CD4-positive, alpha-beta T cell treated with Interferon alpha-2 for 1 hour (primary cell): ENCODE results near the gene LKAAEAR1.
"Not testable (repeated sequence)": the region's sequence is repeated elsewhere in the genome, so short reads cannot be mapped to it uniquely, and the experiment has no call there.

Experiments
- DNase-seq, 2 donors: peaks; one replicate each; pipeline ENCODE4 v3.0.0-alpha.2; 2020 to 2022

LKAAEAR1 gene

DNA sequence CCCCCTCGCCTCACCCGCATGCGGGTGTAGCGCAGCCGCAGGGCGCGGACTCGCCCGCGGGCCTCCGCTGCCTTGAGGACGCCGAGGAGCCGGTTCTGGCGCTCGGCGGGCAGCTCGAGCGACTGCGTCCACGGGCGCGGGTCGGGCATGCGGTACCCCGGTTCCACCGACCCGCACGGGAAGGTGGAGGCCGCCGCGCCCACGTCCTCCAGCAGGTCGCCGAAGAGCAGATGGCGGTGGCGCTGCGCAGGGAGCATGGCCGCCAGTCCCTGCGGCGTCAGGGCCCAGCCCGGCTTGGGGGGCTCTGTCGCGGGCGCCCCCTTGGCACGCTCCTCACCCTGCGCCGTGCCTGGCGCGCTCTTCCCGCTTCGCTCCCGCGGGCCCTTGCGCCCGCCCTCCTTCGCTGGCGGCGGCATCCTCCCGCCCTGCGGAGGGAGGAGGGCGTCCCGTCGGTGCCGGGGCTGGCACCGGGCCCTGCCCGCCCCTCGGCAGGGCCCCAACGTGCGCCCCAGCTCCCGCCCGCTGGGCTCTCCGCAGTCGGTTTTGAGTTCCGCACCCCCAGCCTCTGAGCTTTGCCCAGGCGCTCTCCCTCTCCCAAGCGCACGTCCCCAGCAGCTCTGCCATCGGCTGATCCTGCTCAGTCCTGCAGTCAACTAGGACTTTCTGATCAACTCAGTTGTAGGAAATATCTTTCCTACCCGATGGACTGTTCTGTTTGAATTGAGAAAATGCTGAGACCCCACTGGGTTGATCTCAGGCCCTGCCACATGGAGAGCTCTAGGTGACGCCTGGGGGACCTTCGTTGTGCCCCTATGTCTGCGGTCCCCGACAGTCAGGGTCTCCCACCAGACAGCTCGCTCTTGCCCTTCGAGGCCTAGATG is at the start of gene LKAAEAR1:
Gene LKAAEAR1 (minus strand): TSS at position 595 of the 881 bp plus-strand sequence. CDS start 179 bp downstream, at position 416.
- DNase-seq = no peak

DNA sequence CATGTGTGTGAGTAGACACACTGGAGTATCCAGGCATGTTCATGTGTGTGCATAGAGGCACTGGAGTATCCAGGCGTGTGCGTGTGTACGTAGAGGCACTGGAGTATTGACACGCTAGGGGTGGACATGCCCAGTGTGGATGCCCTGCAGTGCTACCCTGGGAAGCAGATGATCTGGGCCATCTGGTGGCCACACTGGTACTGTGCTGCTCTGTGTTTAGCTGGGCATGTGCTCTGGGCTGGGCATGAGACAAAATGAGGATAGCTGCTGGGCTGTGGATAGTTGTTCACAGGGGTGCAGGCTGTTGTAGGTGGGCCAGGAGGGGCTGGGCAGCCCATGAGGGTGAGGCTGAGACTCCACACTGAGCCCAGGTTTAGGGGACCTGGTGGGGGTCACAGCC is 47.2 kb upstream of the LKAAEAR1 start:
- DNase-seq = no peak

DNA sequence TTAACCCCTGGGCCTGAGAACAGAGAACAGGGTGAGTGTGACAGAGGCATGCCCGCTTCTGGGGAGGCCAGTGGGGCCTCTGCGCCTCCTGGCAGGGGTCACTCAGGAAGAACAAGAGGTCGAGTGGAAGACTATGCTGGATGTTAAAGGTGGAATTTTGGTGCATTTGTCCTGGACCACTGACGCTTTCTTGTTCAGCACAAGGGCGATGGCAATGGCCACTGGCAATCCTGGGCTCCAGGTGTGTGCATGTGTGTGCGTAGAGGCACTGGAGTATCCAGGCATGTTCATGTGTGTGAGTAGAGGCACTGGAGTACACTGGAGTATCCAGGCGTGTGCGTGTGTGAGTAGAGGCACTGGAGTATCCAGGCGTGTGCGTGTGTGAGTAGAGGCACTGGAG is 46.7 kb upstream of the LKAAEAR1 start:
- no peak for DNase-seq

DNA sequence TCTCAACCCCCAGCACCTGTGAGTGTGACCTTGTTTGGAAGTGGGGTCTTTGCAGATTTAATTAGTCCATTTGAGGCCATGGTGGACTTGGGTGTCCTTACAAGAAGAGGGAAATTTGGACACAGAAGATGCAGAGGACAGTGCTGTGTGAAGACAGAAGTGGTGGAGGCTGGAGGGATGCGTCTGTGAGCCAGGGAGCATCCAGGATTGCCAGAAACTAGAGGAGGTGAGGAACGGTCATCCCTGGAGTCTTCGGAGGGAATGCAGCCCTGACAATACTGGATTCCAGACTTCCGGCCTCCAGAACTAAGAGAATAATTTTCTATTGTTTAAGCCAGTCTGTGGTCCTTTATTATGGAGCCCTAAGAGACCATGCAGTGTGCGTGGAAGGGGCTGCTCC is 46.1 kb upstream of the LKAAEAR1 start:
- no peak for DNase-seq

- no peak for DNase-seq
Observed at GRCh38 chr20:64129146-64129782, 45.1 kb upstream of the LKAAEAR1 start.

DNA sequence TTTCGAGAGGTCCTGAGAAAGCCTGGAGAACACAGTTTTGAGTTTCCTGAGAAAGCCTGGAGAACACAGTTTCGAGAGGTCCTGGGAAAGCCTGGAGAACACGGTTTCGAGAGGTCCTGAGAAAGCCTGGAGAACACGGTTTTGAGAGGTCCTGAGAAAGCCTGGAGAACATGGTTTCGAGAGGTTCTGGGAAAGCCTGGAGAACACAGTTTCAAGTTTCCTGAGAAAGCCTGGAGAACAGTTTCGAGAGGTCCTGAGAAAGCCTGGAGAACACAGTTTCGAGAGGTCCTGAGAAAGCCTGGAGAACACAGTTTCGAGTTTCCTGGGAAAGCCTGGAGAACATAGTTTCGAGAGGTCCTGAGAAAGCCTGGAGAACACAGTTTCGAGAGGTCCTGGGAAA is 39.3 kb upstream of the LKAAEAR1 start:
- not testable (repeated sequence) for DNase-seq

DNA sequence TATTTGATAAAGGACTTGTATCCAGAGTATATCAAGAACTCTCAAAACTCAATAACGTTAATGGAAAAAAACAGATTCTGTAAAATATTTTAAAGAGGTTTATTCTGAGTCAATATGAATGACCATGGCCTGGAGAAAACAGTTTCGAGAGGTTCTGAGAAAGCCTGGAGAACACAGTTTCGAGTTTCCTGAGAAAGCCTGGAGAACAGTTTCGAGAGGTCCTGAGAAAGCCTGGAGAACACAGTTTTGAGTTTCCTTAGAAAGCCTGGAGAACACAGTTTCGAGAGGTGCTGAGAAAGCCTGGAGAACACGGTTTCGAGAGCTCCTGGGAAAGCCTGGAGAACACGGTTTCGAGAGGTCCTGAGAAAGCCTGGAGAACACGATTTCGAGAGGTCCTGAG is 38.7 kb upstream of the LKAAEAR1 start:
- DNase-seq = not testable (repeated sequence)

DNA sequence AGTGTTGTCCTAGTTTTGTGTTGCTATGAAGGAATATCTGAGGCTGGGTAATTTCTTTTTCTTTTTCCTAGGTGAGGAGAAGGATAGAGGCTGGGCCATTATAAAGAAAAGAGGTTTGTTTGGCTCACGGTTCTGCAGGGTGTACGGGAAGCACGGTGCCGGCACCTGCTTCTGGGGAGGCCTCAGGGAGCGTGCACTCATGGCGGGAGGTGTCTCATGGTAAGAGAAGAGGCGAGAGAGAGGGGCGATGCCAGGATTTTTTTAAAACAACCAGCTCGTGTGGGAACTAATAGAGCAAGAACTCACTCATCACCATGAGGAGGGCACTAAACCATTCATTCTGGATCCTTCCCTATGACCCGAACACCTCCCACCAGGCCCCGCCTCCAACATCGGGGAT is 37.4 kb upstream of the LKAAEAR1 start:
- no peak for DNase-seq

- DNase-seq = no peak
Observed at GRCh38 chr20:64119681-64120341, 35.6 kb upstream of the LKAAEAR1 start.

DNA sequence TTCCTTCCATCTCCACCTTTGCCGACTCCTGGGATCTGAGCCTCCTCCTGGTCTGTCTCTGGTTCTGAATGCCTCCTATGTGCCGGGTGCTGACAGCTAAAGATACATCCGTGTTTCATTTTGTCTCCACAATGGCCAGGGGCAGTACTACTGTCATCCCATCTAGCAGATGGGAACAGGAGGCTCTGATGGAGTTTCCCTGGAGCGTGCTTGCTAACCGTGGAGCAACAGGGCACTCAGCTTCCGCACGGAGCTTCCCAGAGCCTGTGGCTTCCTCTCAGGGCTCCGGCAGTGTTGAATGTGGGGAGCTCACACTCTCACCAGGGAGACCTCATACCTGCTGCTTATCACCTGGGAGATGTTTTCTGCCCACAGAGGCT is 35.1 kb upstream of the LKAAEAR1 start:
- DNase-seq = no peak

GRCh38 chr20:64117432-64117777 is 33.2 kb upstream of the LKAAEAR1 start:
- DNase-seq = not testable (repeated sequence)

DNA sequence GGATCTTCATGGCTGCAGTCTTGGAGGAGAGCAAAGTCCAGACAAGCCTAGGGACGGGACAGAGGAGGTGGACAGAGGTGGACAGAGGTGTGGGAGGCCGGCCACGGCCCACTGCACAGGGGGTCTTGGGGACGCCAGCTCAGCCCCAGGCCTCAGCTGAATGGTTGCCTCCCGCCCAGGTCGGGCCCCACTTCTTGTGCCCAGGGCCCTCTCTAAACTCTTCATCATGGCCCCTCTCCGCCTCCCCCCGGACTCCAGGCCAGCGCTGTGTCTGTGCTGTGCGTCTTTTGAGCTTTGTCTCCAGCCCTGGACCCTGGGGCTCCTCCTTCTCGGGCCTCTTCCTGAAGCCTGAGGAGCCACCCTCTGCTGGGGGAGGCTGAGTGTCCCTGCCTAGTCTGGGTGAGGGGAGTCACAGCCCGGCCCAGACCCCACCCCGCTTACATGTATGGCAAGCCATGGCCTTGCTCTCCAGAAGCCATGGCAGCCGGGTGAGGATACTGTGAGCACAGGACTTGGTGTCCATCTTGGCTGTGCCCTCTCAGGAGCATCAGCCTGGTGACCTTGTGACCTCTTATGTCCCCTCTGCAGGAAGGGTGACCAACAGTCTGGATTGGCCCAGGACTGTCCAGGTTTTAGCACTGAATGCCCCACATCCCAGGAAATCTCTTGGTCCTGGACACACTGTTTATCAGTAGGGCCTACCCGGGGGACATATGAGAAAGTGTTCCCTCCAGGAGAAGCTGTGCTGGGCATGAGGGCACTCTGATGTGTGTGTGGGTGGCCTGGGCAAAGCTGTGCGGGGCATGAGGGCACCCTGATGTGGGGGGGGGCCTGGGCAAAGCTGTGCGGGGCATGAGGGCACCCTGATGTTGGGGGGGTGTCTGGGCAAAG is 32.6 kb upstream of the LKAAEAR1 start:
- no peak for DNase-seq

DNA sequence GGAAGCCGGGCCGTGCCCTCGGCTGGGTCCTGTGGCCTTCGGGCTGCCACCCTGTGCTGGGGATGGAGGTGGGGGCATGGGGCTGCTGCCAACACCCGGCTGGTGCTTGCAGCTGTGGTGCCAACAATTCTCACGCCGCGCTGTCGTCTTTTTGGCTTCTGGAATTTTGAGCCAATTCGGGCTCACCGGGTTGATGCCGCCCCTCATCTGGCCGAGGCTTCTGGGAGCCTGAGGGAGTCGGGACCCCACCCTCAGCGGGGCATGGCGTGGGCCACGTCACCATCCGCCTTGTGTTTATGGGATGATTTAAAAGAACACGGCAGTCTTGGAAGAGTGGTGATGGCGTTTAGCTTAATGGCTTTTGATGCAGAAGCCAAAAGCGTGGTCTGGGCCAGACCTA is 31.8 kb upstream of the LKAAEAR1 start:
- DNase-seq = no peak

DNA sequence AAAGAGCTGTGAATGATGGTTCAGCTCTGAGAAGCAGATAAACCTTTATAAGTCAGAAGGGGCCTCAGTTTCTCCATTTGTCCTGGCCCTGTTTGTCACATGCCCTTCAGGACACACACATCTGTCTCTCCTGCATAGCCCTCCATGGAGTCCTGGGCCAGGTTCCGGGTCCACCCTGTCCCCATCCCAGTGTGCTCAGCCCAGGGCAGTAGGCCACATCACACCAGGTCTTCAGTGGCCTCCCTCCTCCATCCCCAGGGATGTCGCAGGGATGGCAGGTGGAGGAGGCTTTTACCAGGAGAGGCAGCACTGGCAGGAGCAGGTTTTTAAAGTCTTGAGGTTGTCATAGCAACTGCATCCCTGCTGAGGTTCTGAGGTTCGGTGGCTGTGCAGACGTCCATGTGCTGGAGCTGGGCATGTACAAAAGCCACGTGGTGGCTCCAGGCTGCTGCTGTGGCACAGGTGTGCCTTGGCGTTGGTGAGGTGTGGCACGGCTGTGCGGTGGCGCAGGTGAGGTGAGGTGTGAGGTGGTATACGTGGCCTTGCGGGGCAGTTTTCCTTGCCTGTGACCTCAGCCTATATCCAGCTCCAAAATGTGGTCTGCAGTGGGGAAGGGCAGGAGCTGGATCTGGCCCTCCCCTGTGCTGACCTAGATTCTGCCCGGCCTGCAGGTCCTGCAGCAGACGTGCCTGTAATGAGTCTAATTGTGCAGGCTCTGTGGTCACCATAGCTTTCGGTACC is 31.1 kb upstream of the LKAAEAR1 start:
- no peak for DNase-seq

- no peak for DNase-seq
Observed at GRCh38 chr20:64114356-64114971, 30.3 kb upstream of the LKAAEAR1 start.

GRCh38 chr20:64113796-64114355 is 29.7 kb upstream of the LKAAEAR1 start:
- no peak for DNase-seq

DNA sequence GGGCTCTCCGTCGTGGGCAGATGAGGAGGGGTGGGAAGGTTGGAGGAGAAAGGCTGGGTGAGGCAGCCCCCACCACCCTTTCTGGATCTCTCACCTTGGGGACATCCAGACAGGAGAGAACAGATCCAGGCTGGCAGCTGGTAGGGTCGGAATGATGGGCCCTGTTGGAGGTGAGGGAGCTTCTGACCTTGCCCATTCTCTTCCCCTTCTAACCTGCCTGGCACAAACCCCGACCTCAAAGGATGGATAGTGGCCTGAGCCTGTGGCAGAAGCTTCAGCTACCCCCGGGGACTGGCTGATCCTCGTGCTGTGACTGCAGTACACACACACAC is 29.2 kb upstream of the LKAAEAR1 start:
- DNase-seq = no peak

DNA sequence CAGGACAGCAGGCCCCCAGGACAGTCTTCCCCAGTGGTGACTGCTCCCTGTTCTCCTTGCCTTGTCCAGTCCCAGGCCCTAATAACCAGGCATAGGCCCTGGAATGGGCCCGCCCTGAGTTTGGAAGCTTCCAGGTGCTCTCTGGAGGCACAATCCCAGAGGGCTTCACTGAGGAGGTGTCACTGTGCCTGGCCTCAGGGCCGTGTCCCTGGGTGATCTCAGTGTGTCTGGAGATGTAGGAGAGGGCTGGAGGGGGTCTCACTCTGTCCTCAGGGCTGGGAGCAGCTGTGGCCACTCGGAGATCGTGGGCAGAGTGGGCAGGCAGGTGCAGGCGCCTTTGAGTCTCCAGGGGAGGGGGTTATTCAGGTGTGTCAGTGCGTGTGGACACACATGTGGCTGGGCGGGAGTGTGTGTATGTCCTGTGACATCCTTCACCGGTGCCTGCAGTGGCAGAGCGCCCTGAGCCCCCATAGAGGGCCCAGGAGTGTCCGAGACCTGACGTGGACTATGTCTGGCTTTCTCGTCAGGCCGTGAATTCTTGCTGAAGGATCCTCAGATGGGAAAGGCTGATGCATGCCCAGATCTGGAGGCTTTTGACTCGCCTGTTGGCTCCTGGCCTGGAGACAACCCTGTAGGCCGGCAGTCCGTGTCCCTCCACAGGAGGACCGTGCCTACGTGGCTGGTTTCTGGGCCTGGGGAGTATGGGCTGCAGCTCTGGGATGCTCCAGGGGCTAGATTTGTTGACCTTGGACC is 28.7 kb upstream of the LKAAEAR1 start:
- DNase-seq = no peak

GRCh38 chr20:64111841-64112641 is 27.8 kb upstream of the LKAAEAR1 start:
- no peak for DNase-seq
